Tibial nerve (tissue), 4 donors: ENCODE measurements around the gene FAM9C. TPM values are rescaled to one million over a fixed set of nuclear protein-coding genes. Genes with fewer than 3 reads are reported as not detected.
A peak's percentile ranks its signal among the peaks of the same experiment; 100 is the strongest.

Experiments used
- DNase-seq, 2 donors: peaks; one replicate each; pipeline ENCODE4 v3.0.0-alpha.2; 2019; ENCODE audit warnings: low spot score in 2 of 2
- H3K27ac ChIP-seq, 4 donors: fragments of 200-600 bp; sonication (generic) in 3 of 4; one replicate each; pipeline ENCODE4 v1.5.1; 2017 to 2019; ENCODE audit warnings: mild to moderate bottlenecking in 1 of 4
- H3K27me3 ChIP-seq, 2 donors: fragments of 200-600 bp; sonication (generic) in 1 of 2; one replicate each; pipeline versions ENCODE4 v1.5.1 to v1.6.0; 2017 to 2019
- H3K36me3 ChIP-seq, 3 donors: fragments of 200-600 bp; sonication (generic); one replicate each; pipeline ENCODE4 v1.5.1; 2018 to 2019
- H3K4me1 ChIP-seq, 4 donors: fragments of 200-600 bp; sonication (generic) in 3 of 4; one replicate each; pipeline ENCODE4 v1.5.1; 2017 to 2019
- H3K4me3 ChIP-seq, 4 donors: fragments of 200-600 bp; sonication (generic) in 3 of 4; one replicate each; pipeline ENCODE4 v1.5.1; 2017 to 2019; ENCODE audit warnings: mild to moderate bottlenecking in 1 of 4, moderate library complexity in 1 of 4
- H3K9me3 ChIP-seq, 4 donors: fragments of 200-600 bp; sonication (generic) in 3 of 4; one replicate each; pipeline ENCODE4 v1.5.1; 2017 to 2019
- CTCF ChIP-seq, 5 experiments: fragments of 200-600 bp in 3 of 5; fragments of 450-650 bp in 2 of 5; sonication (generic) in 3 of 5; IDR thresholded peaks; one replicate each; pipeline ENCODE4 v1.5.1; 2016 to 2019; ENCODE audit warnings: antibody characterized with exemption in 5 of 5, mild to moderate bottlenecking in 3 of 5, moderate library complexity in 2 of 5
- EP300 ChIP-seq, 2 donors: sonication (generic); formaldehyde crosslinking; IDR thresholded peaks; one replicate each; pipeline ENCODE4 v1.6.1; 2017; ENCODE audit warnings: antibody characterized with exemption in 2 of 2, mild to moderate bottlenecking in 1 of 2
- POLR2A ChIP-seq, 2 donors: fragments of 450-650 bp; IDR thresholded peaks; one replicate each; pipeline ENCODE4 v1.6.1; 2017; ENCODE audit warnings: antibody characterized with exemption in 2 of 2, mild to moderate bottlenecking in 2 of 2, moderate library complexity in 2 of 2
- WGBS, 2 donors: methylation state at CpG; one replicate each; pipeline ENCODE4 v1.1.5; 2018; 5-methylcytosine and 5-hydroxymethylcytosine counted together
- total RNA-seq, 4 donors: library from RNA; depleted of rRNA; stranded (reverse); fragments of >200 nt; gene quantifications; one replicate each; pipeline ENCODE4 v1.1.0, GENCODE V29; 2016

FAM9C gene
- total RNA-seq, 4 donors from 2014 or later: not detected

GRCh38 chrX:13005661-13006473, 38.6 kb downstream of the FAM9C start:
- H3K36me3 ChIP-seq: no peaks in the 10 kb centered on the region
- H3K4me3 ChIP-seq: peak overlapping the region in 1 of 4 donors; percentile 5
- peak overlapping the region in 3 of 4 donors; percentile 20 to 40 (median 34) for H3K27ac ChIP-seq
- H3K9me3 ChIP-seq: no peaks in the 10 kb centered on the region
- H3K4me1 ChIP-seq: peaks cover 0 to 41% (median 5%) of the 10 kb centered on the region in 4 donors
- WGBS, 2 donors: 21 to 35% methylated on average over 9 of the region's 9 CpGs
- H3K27me3 ChIP-seq: no peaks in the 10 kb centered on the region
- TF ChIP-seq EP300 (IDR thresholded peaks at IDR 0.05): no peak
- TF ChIP-seq CTCF (IDR thresholded peaks at IDR 0.05): no peak
- TF ChIP-seq POLR2A (IDR thresholded peaks at IDR 0.05): no peak
- DNase-seq: no peak

- no peak overlapping the region for H3K27ac ChIP-seq
- H3K4me3 ChIP-seq: no peak overlapping the region
- no peaks in the 10 kb centered on the region for H3K9me3 ChIP-seq
- peaks cover 0 to 52% (median 6%) of the 10 kb centered on the region in 4 donors for H3K4me1 ChIP-seq
- no peak for DNase-seq
- H3K36me3 ChIP-seq: no peaks in the 10 kb centered on the region
- TF ChIP-seq CTCF (IDR thresholded peaks at IDR 0.05): no peak
- no peak for TF ChIP-seq EP300 (IDR thresholded peaks at IDR 0.05)
- TF ChIP-seq POLR2A (IDR thresholded peaks at IDR 0.05): no peak
- H3K27me3 ChIP-seq: peaks cover 0 to 9% of the 10 kb centered on the region in 2 donors
- 69 to 75% methylated on average over 4 of the region's 4 CpGs for WGBS, 2 donors
These were observed 42.3 kb downstream of the FAM9C start for GRCh38 chrX:13001961-13002671.

- Histone ChIP-seq H3K4me3 (no peak overlapping the region), H3K4me1 (peaks cover 0 to 42% (median 6%) of the 10 kb centered on the region in 4 donors), H3K27ac (peak overlapping the region in 3 of 4 donors; percentile 65 to 76 (median 67)), H3K36me3 (no peaks in the 10 kb centered on the region), H3K9me3 (no peaks in the 10 kb centered on the region), H3K27me3 (peaks cover 0 to 9% of the 10 kb centered on the region in 2 donors)
- TF ChIP-seq CTCF (IDR thresholded peaks at IDR 0.05): no peak
- TF ChIP-seq EP300 (IDR thresholded peaks at IDR 0.05): no peak
- no peak for TF ChIP-seq POLR2A (IDR thresholded peaks at IDR 0.05)
- DNase-seq: no peak
- 87 to 98% methylated on average over 5 of the region's 5 CpGs for WGBS, 2 donors
These were observed 43.3 kb downstream of the FAM9C start for GRCh38 chrX:13001097-13001496.

- WGBS, 2 donors: 20 to 32% methylated on average over 8 of the region's 8 CpGs
- H3K36me3 ChIP-seq: no peaks in the 10 kb centered on the region
- TF ChIP-seq CTCF (IDR thresholded peaks at IDR 0.05) (no peak), POLR2A (IDR thresholded peaks at IDR 0.05) (no peak), EP300 (IDR thresholded peaks at IDR 0.05) (peak in 1 of 2 donors; percentile 33)
- H3K27me3 ChIP-seq: peaks cover 0 to 9% of the 10 kb centered on the region in 2 donors
- no peaks in the 10 kb centered on the region for H3K9me3 ChIP-seq
- H3K4me3 ChIP-seq: no peak overlapping the region
- H3K4me1 ChIP-seq: peaks cover 0 to 35% (median 6%) of the 10 kb centered on the region in 4 donors
- DNase-seq: no peak
- peak overlapping the region in 3 of 4 donors; percentile 65 to 76 (median 67) for H3K27ac ChIP-seq
These were observed 44.1 kb downstream of the FAM9C start for GRCh38 chrX:13000301-13000811.
